ENCODE results near the gene AP1S1.

DNA sequence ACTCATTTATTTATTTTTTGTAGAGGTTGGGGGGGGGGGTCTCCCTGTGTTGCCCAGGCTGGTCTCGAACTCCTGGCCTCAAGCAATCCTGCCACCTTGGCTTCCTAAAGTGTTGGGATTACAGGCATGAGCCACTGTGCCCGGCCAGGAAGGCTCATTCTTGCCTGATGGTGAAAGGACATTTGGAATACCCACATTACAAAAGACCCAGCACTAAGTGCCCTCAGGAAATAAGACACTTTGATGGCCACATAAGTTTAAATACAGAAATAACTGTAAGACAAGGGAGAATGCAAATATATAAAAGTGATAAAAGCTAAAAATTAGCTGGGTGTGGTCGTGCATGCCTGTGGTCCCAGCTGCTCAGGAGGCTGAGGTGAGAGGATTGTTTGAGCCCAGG lies 35.4 kb upstream of the AP1S1 start:
- no peak for TF ChIP-seq CTCF (IDR thresholded peaks at IDR 0.05)
- TF ChIP-seq POLR2A (IDR thresholded peaks at IDR 0.05): no peak

Measured in heart left ventricle (tissue), 13 donors.